GM21367 (cell line): ENCODE data around the gene MEGF11.

Experiments
- ATAC-seq: cut with Tn5 transposase; IDR thresholded peaks from one replicate; pipeline ENCODE4 v1.9.1; 2021; ENCODE audit not compliant: unreplicated experiment

The MEGF11 gene

GRCh38 chr15:66147440-66147839 lies 106.1 kb downstream of the MEGF11 start:
- no peak for ATAC-seq

- no peak for ATAC-seq
Observed at GRCh38 chr15:66145726-66146182, 107.8 kb downstream of the MEGF11 start.

- no peak for ATAC-seq
Observed at GRCh38 chr15:66144978-66145725, 108.4 kb downstream of the MEGF11 start.

GRCh38 chr15:66142285-66142684 lies 111.3 kb downstream of the MEGF11 start:
- ATAC-seq: no peak

- ATAC-seq: no peak
Observed at GRCh38 chr15:66139591-66140207, 113.9 kb downstream of the MEGF11 start.

- no peak for ATAC-seq
Observed at GRCh38 chr15:66138892-66139590, 114.5 kb downstream of the MEGF11 start.

- no peak for ATAC-seq
Observed at GRCh38 chr15:66138096-66138783, 115.3 kb downstream of the MEGF11 start.

GRCh38 chr15:66136948-66137347 lies 116.6 kb downstream of the MEGF11 start:
- ATAC-seq: no peak

- ATAC-seq: no peak
Observed at GRCh38 chr15:66135664-66136063, 117.9 kb downstream of the MEGF11 start.

- ATAC-seq: no peak
Observed at GRCh38 chr15:66134284-66134683, 119.3 kb downstream of the MEGF11 start.

GRCh38 chr15:66133247-66133885 lies 120.2 kb downstream of the MEGF11 start:
- no peak for ATAC-seq

GRCh38 chr15:66132251-66132816 lies 121.2 kb downstream of the MEGF11 start:
- no peak for ATAC-seq

- ATAC-seq: no peak
Observed at GRCh38 chr15:66131831-66132230, 121.7 kb downstream of the MEGF11 start.

- ATAC-seq: no peak
Observed at GRCh38 chr15:66131200-66131599, 122.3 kb downstream of the MEGF11 start.

- no peak for ATAC-seq
Observed at GRCh38 chr15:66130496-66131034, 123.0 kb downstream of the MEGF11 start.

GRCh38 chr15:66129586-66129985 lies 124.0 kb downstream of the MEGF11 start:
- ATAC-seq: no peak

- ATAC-seq: no peak
Observed at GRCh38 chr15:66128116-66128680, 125.4 kb downstream of the MEGF11 start.

- no peak for ATAC-seq
Observed at GRCh38 chr15:66126456-66126855, 127.1 kb downstream of the MEGF11 start.

GRCh38 chr15:66126031-66126441 lies 127.5 kb downstream of the MEGF11 start:
- no peak for ATAC-seq

- ATAC-seq: no peak
Observed at GRCh38 chr15:66124651-66125050, 128.9 kb downstream of the MEGF11 start.
